Measurements from ENCODE around the gene S100A4. TPM values are rescaled to one million over a fixed set of nuclear protein-coding genes. Genes with fewer than 3 reads are reported as not detected.
A peak's percentile ranks its signal among the peaks of the same experiment; 100 is the strongest.

Gene S100A4
- total RNA-seq, 2 donors from 2014 or later, result 96.1 to 198 TPM

DNA sequence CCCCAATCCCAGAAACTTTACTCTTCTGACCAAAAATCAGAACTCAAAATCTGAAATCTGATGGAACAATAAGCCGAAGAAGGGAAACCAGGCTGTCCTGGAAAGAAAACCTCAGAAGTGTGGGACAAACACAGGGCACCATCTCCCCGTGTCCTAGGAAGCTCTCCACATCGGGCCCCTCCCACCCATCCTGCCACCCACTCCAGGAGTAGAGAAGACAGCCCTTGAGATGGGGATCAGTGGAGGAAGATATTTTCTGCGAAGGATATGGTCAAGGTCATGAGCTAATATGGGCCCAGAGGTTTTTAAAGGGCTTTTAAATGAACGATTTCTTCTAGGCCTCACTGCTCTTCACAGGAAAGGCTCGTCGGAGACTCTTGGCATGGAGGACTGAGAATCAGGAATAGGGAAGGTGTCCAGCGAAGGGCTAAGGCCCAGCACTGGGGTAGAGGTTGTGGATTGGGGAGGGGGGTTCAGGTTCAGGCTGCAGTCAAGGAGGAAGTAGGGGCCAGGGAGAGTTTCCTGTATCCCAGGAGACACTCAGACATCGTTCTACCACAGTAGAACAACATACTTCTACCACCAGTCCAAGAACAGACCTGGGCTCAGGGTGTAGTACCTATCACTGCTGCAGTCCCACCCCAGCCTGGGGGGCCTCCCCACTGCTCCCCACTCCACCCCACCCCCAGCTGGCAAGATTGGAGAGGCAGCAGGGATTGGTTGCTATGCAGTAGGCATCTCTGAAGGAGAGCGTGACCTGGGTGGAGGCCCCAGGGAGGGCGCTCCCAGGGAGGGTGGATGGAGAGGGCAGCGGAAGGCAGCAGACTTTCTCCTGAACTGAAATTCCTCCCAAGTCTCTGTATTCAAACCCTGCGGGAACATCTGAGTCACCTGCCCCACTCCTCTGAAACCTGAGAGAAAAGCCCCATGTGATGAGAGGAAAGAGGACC, 3.7 kb downstream of the S100A4 start:
- Mint-ChIP-seq H3K27me3 (ENCODE audit: low read depth) (no peaks in the 10 kb centered on the region), H3K9me3 (no peaks in the 10 kb centered on the region), H3K4me1 (ENCODE audit: low read depth) (peaks cover 82% of the 10 kb centered on the region), H3K36me3 (ENCODE audit: insufficient read depth in 2 of 2) (peaks cover 4 to 7% of the 10 kb centered on the region in 2 donors), H3K4me3 (peak overlapping the region; percentile 71 to 91), H3K27ac (peak overlapping the region; percentile 44)
- DNase-seq (no peak), ATAC-seq (replicated peaks in 1 of 2) (no peak)

DNA sequence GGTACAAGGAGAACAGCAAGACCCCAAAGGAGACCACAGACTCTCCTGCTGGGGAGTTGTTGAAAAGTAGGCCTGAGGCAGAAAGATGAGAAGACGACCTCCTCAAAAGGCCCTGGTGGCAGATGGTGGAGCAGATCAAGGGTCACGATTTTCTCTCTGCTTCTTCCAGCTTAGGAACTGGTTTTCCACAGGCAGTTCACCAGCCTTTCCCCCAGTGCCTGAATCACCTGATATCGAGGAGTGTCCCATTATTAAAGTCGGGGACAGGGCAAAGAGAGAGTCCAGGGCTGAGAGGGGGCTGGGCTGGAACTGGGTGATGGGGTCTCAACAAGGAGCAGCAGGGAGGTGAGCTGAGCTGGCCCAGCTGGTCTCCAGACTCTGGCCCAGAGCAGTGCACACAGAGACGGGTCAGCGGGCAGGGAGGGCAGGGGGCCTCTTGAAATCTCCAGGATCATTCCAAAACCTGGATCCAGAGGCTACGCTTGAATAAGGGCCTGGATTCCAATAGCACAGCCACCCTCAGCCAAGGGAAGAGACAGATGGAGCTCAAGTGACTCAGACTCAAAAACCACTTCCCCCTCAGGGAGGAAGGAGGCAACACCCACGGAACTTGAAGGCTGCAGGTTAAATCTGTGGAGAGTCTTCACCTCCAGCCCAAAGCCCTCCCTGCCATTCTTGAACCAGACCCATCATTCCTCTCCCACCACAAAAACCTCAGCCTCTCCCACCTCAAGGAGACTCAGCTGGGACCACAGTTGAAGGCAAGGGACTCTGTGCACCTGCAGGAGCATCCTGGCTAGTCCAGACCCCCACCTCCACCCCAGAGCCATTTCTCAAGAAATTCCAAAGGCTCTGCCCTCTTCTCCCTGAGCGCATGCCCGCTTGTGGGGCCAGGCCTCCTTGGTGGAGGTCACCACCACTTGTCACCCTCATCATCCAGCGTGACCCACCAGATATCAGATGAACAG, 4.9 kb downstream of the S100A4 start, which contains the start of gene S100A5:
Gene S100A5, minus strand, starts transcription at position 541 of the 968 bp plus-strand sequence. CDS start 743 bp downstream, outside the sequence.
- Mint-ChIP-seq H3K4me3 (peak within 1 kb of the TSS; percentile 59 to 71), H3K27me3 (ENCODE audit: low read depth) (no peaks in the 10 kb centered on the region), H3K4me1 (ENCODE audit: low read depth) (peaks cover 79% of the 10 kb centered on the region), H3K36me3 (ENCODE audit: insufficient read depth in 2 of 2) (peaks cover 4 to 7% of the 10 kb centered on the region in 2 donors), H3K9me3 (no peaks in the 10 kb centered on the region), H3K27ac (peak within 1 kb of the TSS; percentile 93)
- ATAC-seq (replicated peaks in 1 of 2) (peak in 1 of 2 donors; percentile 21), DNase-seq (peak; percentile 66 to 69)

DNA sequence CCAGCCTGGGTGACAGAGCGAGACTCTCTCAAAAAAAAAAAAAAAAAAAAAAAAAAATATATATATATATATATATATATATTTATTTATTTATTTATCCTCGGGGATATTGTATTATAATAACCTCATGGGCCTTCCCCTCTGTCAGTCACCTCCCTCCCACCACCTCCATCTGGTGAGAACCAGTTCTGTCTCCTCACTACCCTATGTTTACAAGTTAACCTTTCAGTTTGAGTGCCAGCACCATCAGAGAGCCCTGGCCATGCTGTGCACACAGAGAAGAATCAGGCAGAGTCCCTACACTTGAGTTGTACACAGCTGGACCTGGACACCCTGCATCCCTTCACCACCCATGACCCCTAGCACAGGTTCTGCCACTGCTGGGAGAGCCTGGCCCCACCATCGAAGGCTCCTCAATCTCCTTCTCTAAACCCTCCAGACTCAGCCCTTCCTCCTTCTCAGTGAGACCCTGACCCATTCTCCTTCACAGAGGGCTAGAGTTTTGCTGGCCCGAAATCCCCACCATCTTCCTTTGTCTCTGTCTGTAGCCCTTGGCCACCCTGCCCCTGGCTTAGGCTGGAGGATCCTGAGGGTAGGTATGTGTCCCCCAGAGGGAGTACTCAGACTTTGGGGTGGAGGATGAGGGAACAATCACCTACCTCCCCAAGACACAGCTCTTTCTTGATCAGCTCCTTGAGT, 6.1 kb downstream of the S100A4 start:
- no peak for DNase-seq
- peak overlapping the region; percentile 59 to 71 for H3K4me3 Mint-ChIP-seq

DNA sequence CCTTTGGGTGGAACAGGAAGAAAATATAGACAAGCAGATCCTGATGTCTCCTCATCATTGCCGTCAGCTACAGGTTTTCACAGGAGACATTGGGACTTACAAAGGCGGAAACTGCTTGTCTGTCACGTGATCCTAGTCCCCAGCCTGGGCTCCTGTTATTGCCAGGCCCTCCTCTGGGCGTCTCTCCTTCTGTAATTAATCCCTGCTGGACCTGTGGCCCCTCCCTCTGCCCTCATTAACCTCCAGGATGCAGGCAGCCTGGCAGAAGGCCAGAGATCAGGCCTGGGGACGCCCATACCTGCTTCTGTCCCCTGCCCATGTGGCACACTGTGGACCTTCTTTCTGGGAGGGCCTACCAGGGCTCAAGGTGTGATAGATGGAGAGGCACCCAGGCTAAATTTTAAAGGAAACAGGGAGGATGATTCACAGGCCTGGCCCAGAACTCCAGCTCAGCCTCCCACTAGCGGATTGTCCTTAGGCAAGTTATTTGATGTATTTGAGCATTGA, 7.2 kb downstream of the S100A4 start:
- ATAC-seq (replicated peaks in 1 of 2), result no peak
- no peaks in the 10 kb centered on the region for H3K9me3 Mint-ChIP-seq
- H3K27ac Mint-ChIP-seq, result no peak overlapping the region
- peaks cover 4 to 9% of the 10 kb centered on the region in 2 donors for H3K36me3 Mint-ChIP-seq (ENCODE audit: insufficient read depth in 2 of 2)
- H3K27me3 Mint-ChIP-seq (ENCODE audit: low read depth), result no peaks in the 10 kb centered on the region
- H3K4me1 Mint-ChIP-seq (ENCODE audit: low read depth), result peaks cover 76% of the 10 kb centered on the region
- no peak overlapping the region for H3K4me3 Mint-ChIP-seq
- DNase-seq, result no peak

More for the DNA sequence above, 6.1 kb downstream of the S100A4 start:
- Mint-ChIP-seq H3K9me3 (no peaks in the 10 kb centered on the region), H3K27ac (peak overlapping the region; percentile 19), H3K27me3 (ENCODE audit: low read depth) (no peaks in the 10 kb centered on the region), H3K36me3 (ENCODE audit: insufficient read depth in 2 of 2) (peaks cover 8 to 9% of the 10 kb centered on the region in 2 donors), H3K4me1 (ENCODE audit: low read depth) (peaks cover 76% of the 10 kb centered on the region)
- ATAC-seq (replicated peaks in 1 of 2), result no peak

DNA sequence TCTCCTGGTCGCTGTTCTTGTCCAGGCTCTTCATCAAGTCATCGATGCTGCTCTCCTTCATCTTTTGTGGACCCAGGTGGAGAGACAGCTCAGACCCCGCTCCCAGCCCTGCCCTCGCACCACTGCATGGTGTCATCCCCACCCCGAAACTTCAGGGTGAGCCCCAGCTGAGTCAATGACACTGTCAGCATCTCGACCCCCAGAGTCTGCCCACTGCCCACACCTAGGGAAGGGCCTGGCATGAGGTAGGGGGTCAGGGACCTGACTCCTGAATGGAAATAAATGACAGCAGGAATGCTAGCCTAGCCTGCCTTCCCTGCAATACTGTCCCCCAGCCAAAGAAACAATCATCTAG, 8.3 kb downstream of the S100A4 start:
- Mint-ChIP-seq H3K36me3 (ENCODE audit: insufficient read depth in 2 of 2) (peaks cover 4 to 5% of the 10 kb centered on the region in 2 donors), H3K9me3 (no peaks in the 10 kb centered on the region), H3K27ac (no peak overlapping the region), H3K27me3 (ENCODE audit: low read depth) (no peaks in the 10 kb centered on the region), H3K4me1 (ENCODE audit: low read depth) (peaks cover 76% of the 10 kb centered on the region), H3K4me3 (peak overlapping the region in 1 of 2 donors; percentile 86)
- no peak for ATAC-seq (replicated peaks in 1 of 2)
- DNase-seq, result no peak

DNA sequence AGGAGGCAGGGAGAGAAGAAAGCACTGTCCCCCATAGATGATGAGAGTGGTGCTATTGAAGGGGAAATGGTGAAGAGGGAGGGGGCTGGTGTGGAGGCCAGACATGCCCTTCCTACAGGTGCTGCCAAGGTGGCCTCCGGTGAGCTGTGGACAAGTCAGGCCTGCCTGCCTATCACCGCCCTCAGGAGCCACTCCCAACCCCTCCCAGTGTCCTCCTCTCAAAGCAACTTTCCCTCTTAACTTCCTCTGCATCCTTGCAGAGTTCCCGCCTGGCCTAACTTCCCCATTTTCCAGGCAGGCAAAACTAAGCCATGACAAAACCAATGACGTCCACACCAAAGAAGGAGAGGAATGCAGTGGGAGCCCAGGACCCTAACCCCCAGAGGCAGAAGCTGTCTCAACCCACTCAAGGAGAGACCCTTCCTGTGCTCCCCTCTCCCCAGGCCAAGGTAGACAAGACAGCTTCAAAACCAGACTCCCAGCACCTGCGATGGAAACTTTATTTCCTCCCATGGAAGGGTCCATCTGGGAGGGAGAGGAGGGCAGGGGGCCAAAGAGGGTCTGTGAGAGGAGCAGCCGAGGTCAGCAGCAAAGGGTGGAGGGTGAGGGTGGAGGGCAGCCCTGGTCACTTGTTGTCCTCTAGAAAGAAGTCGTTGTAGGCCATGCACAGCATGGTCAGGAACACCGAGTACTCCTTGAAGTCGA, 8.8 kb downstream of the S100A4 start:
- peaks cover 76% of the 10 kb centered on the region for H3K4me1 Mint-ChIP-seq (ENCODE audit: low read depth)
- H3K36me3 Mint-ChIP-seq (ENCODE audit: insufficient read depth in 2 of 2), result peaks cover 4 to 5% of the 10 kb centered on the region in 2 donors
- peak overlapping the region; percentile 86 to 96 for H3K4me3 Mint-ChIP-seq
- H3K27me3 Mint-ChIP-seq (ENCODE audit: low read depth), result no peaks in the 10 kb centered on the region
- H3K27ac Mint-ChIP-seq, result peak overlapping the region; percentile 97
- DNase-seq, result no peak
- no peaks in the 10 kb centered on the region for H3K9me3 Mint-ChIP-seq
- ATAC-seq (replicated peaks in 1 of 2), result no peak

DNA sequence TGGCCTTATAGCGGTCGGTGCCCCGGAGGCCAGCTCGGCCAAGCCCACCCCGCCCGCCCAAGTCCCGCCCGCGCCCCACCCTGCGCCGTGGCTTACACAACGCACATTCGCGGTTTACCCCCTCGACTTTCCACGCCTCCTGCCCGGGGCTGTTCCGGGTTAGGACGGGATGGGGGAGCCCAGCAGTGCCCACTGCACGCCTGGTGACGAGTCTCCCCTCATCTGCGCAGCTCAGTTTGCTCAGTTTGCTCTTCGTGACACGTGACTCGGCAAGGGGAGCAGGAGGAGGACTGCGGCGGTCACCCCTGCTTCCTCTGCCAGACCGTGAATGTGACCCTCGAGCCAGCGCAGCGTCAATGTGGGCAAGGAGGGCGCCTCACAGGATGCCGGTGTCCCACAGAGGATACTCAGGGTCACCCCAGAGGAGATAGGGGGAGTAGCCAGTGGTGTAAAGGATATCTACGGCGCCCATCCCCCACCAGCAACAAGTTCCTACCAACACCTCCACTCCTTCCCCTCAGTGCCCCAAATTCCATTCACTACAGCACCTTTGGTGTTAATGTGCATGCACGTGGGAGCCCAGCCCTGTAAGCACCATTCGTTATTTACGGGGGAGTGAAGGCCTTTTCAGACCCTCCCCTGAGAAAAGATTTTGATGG, 9.5 kb downstream of the S100A4 start:
- Mint-ChIP-seq H3K4me1 (ENCODE audit: low read depth) (peaks cover 76% of the 10 kb centered on the region), H3K27ac (peak overlapping the region; percentile 97), H3K27me3 (ENCODE audit: low read depth) (no peaks in the 10 kb centered on the region), H3K36me3 (ENCODE audit: insufficient read depth in 2 of 2) (peaks cover 4 to 5% of the 10 kb centered on the region in 2 donors), H3K4me3 (peak overlapping the region; percentile 86 to 96), H3K9me3 (no peaks in the 10 kb centered on the region)
- DNase-seq (peak; percentile 85 to 86), ATAC-seq (replicated peaks in 1 of 2) (peak; percentile 74 to 78)

DNA sequence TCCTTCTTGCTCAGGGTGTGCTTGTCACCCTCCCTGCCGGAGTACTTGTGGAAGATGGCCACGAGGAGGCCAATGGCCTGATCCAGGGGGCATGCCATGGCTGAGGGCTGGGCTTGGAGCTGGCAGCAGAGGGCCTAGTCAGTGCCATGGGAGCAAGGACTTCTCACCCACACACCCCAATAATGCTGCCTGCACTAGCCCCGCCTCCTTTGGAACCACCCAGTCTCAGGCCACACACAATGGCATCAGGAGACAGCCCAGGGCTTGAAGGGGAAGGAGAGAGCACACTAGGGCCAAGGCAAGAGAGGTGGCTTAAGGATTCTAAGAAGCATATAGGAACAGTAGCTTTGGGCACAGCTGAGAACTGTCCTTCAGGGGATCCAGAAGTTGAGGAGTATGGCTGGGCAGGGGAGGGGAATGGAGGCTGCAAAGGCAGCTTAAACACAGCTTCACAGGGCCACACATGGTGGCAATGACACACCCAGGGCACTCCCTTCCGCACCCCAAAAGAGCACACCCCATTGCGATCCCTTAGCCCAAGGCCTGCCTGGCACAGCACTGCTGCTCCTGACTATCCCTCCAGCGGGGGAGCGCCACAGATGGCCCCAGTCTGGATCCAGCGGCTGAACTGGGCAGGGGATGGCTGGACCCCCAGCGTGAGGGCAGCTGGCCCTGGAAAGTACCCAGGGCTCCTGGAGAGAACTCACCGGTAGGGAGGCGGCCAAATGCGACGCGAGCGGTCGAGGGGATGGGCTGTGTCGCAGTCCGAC, 10.2 kb downstream of the S100A4 start, which contains the start of gene S100A6:
Gene S100A6, minus strand, starts transcription at position 750 of the 770 bp plus-strand sequence. Its CDS starts 652 bp downstream, at position 98.
- Mint-ChIP-seq H3K4me1 (ENCODE audit: low read depth) (peaks cover 76% of the 10 kb centered on the region), H3K36me3 (ENCODE audit: insufficient read depth in 2 of 2) (peaks cover 4 to 5% of the 10 kb centered on the region in 2 donors), H3K27ac (peak within 1 kb of the TSS; percentile 97), H3K27me3 (ENCODE audit: low read depth) (no peaks in the 10 kb centered on the region), H3K4me3 (peak within 1 kb of the TSS; percentile 95 to 96), H3K9me3 (no peaks in the 10 kb centered on the region)
- ATAC-seq (replicated peaks in 1 of 2) (peak; percentile 29 to 50), DNase-seq (peak; percentile 46 to 58)

DNA sequence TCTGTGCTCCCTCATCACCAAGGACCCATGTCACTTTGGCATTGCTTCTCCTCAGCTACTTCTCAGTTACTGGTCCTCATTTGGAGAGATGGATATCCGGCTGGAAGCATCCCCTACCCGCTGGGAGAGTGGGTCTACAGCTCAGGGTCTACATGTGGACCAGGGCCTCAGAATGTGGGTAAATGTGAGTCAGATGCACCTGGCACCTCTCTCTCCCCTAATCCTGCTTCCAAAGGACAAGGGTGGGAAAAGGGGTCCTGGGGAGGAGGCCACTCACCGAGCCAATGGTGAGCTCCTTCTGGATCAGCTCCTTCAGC, 10.7 kb downstream of the S100A4 start:
- no peaks in the 10 kb centered on the region for H3K27me3 Mint-ChIP-seq (ENCODE audit: low read depth)
- peaks cover 4 to 5% of the 10 kb centered on the region in 2 donors for H3K36me3 Mint-ChIP-seq (ENCODE audit: insufficient read depth in 2 of 2)
- no peak for DNase-seq
- no peak for ATAC-seq (replicated peaks in 1 of 2)
- H3K4me1 Mint-ChIP-seq (ENCODE audit: low read depth), result peaks cover 73% of the 10 kb centered on the region
- no peaks in the 10 kb centered on the region for H3K9me3 Mint-ChIP-seq
- H3K27ac Mint-ChIP-seq, result peak overlapping the region; percentile 94
- peak overlapping the region; percentile 86 to 95 for H3K4me3 Mint-ChIP-seq

DNA sequence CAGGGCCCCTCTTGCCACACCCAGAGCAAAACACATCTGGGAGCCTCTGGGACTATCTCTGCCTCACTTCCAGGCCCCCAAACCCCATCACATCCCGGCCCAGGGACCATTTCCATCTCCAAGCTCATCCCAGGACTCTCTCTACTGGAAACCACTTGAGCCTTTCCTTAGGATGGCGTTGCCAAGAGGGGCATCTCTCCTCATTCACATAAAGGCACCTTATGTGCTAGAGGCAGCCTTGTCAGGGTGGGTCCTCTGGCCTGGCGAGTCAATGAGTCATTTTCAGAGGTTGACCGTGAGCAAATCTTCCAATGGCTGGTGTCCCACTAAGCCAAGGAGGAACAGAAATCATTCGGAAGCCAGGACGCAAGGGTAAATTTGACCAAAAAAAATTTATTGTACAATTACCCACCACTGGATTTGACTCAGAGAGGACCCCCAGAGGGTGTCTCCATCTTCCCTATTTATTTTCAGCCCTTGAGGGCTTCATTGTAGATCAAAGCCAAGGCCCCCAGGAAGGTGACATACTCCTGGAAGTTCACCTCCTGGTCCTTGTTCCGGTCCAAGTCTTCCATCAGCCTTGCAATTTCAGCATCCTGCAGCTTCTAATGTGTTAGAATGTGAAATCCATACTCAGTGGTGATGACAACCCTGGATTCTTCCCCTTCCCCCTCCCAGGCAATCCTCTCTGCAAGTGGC, 11.2 kb downstream of the S100A4 start:
- peak overlapping the region; percentile 94 for H3K27ac Mint-ChIP-seq
- H3K27me3 Mint-ChIP-seq (ENCODE audit: low read depth), result no peaks in the 10 kb centered on the region
- H3K4me1 Mint-ChIP-seq (ENCODE audit: low read depth), result peaks cover 68% of the 10 kb centered on the region
- H3K9me3 Mint-ChIP-seq, result no peaks in the 10 kb centered on the region
- H3K4me3 Mint-ChIP-seq, result peak overlapping the region; percentile 86 to 95
- no peak for ATAC-seq (replicated peaks in 1 of 2)
- H3K36me3 Mint-ChIP-seq (ENCODE audit: insufficient read depth in 2 of 2), result peaks cover 4 to 5% of the 10 kb centered on the region in 2 donors
- DNase-seq, result no peak

Data from activated T-cell treated with anti-CD3 and anti-CD28 coated beads, Interleukin-2, amount 50 U/mL, for 72 hours (primary cell).